ENCODE results near the gene COL5A1.

DNA sequence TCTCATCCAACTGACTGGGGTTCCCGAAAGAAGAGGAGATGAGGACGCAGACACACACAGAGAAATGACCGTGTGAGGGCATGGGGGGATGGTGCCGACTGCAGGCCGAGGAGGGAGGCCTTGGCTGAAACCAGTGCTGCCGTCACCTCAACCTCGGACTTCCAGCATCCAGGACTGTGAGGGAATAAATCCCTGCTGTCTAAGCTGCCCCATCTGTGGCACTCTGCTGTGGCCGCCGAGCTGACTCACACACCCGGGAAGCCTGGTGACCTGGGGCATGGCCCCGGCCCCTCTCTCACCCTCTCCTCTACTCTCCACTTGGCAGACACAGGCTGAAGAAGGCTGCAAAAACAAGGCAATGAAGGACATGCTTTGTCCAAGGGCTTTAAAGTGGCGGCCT, 4.4 kb upstream of the COL5A1 start:
- TF ChIP-seq CTCF (conservative IDR thresholded peaks at IDR 0.05; ENCODE audit: low read depth, low read length) (no peak), EZH2 (IDR thresholded peaks at IDR 0.05; ENCODE audit: low read length, unreplicated experiment) (no peak)
